Immature natural killer cell (primary cell): ENCODE measurements around the gene ARFGAP3. TPM values are rescaled to one million over a fixed set of nuclear protein-coding genes. Genes with fewer than 3 reads are reported as not detected.
A peak's percentile ranks its signal among the peaks of the same experiment; 100 is the strongest.

Experiments
- DNase-seq, 3 donors: peaks; one replicate each; pipeline ENCODE4 v3.0.0; 2022; ENCODE audit warnings: mixed read lengths in 1 of 3
- H3K27ac Mint-ChIP-seq, 6 donors: one replicate each; pipeline ENCODE4 v1.8.0; 2020; ENCODE audit warnings: mixed read lengths in 6 of 6, mild to moderate bottlenecking in 5 of 6, inconsistent platforms in 4 of 6, moderate library complexity in 3 of 6
- H3K27me3 Mint-ChIP-seq, 3 donors: one replicate each; pipeline ENCODE4 v1.8.0; 2020 to 2021; ENCODE audit warnings: low read depth in 3 of 3, mild to moderate bottlenecking in 3 of 3, mixed read lengths in 3 of 3, moderate library complexity in 3 of 3, inconsistent platforms in 1 of 3
- H3K36me3 Mint-ChIP-seq, 3 donors: one replicate each; pipeline ENCODE4 v1.8.0; 2020; ENCODE audit warnings: mixed read lengths in 3 of 3, inconsistent platforms in 2 of 3, mild to moderate bottlenecking in 2 of 3
- H3K4me1 Mint-ChIP-seq, 2 donors: one replicate each; pipeline ENCODE4 v1.8.0; 2020; ENCODE audit warnings: inconsistent platforms in 2 of 2, mild to moderate bottlenecking in 2 of 2, mixed read lengths in 2 of 2, moderate library complexity in 1 of 2
- H3K4me3 Mint-ChIP-seq, 5 donors: one replicate each; pipeline ENCODE4 v1.8.0; 2020; ENCODE audit warnings: mild to moderate bottlenecking in 5 of 5, mixed read lengths in 5 of 5, inconsistent platforms in 3 of 5, moderate library complexity in 3 of 5
- H3K9me3 Mint-ChIP-seq, 6 donors: one replicate each; pipeline ENCODE4 v1.8.0; 2020; ENCODE audit warnings: mild to moderate bottlenecking in 6 of 6, mixed read lengths in 6 of 6, inconsistent platforms in 4 of 6, moderate library complexity in 3 of 6
- polyA plus RNA-seq, 3 donors: library from polyadenylated mRNA; unstranded; fragments of 300-500 nt; fragmentation: Illumina TruSeq; gene quantifications; one replicate each; pipeline ENCODE4 v1.2.3, GENCODE V29; 2021

Gene ARFGAP3
- polyA plus RNA-seq, 3 donors from 2014 or later: 58.3 to 63.7 (median 60.6) TPM

GRCh38 chr22:42819412-42820044 is 37.5 kb downstream of the ARFGAP3 start:
- Mint-ChIP-seq H3K27me3 (peaks cover 0 to 2% (median 0%) of the 10 kb centered on the region in 3 donors), H3K36me3 (peaks cover 32 to 47% (median 35%) of the 10 kb centered on the region in 3 donors), H3K4me3 (no peak overlapping the region), H3K9me3 (no peaks in the 10 kb centered on the region), H3K4me1 (peaks cover 9 to 15% of the 10 kb centered on the region in 2 donors), H3K27ac (peak overlapping the region in 1 of 6 donors; percentile 48)
- no peak for DNase-seq

- Mint-ChIP-seq H3K27ac (no peak overlapping the region), H3K9me3 (no peaks in the 10 kb centered on the region), H3K36me3 (peaks cover 35 to 50% (median 38%) of the 10 kb centered on the region in 3 donors), H3K27me3 (peaks cover 0 to 2% (median 0%) of the 10 kb centered on the region in 3 donors), H3K4me3 (no peak overlapping the region), H3K4me1 (peaks cover 9 to 15% of the 10 kb centered on the region in 2 donors)
- DNase-seq: no peak
These were observed 39.5 kb downstream of the ARFGAP3 start for GRCh38 chr22:42817556-42817955.

GRCh38 chr22:42816336-42816735 is 40.7 kb downstream of the ARFGAP3 start:
- Mint-ChIP-seq H3K27ac (no peak overlapping the region), H3K9me3 (no peaks in the 10 kb centered on the region)

GRCh38 chr22:42814616-42815015 is 42.5 kb downstream of the ARFGAP3 start:
- H3K27ac Mint-ChIP-seq: peak overlapping the region in 2 of 6 donors; percentile 6 to 40
- H3K36me3 Mint-ChIP-seq: peaks cover 22 to 36% (median 24%) of the 10 kb centered on the region in 3 donors
- no peak overlapping the region for H3K4me3 Mint-ChIP-seq
- no peaks in the 10 kb centered on the region for H3K9me3 Mint-ChIP-seq
- H3K27me3 Mint-ChIP-seq: no peaks in the 10 kb centered on the region
- DNase-seq: no peak
- no peaks in the 10 kb centered on the region for H3K4me1 Mint-ChIP-seq

More at GRCh38 chr22:42816336-42816735, 40.7 kb downstream of the ARFGAP3 start:
- Mint-ChIP-seq H3K4me1 (peaks cover 9 to 15% of the 10 kb centered on the region in 2 donors), H3K36me3 (peaks cover 29 to 46% (median 35%) of the 10 kb centered on the region in 3 donors), H3K27me3 (peaks cover 0 to 2% (median 0%) of the 10 kb centered on the region in 3 donors), H3K4me3 (no peak overlapping the region)
- DNase-seq: no peak

- no peaks in the 10 kb centered on the region for H3K9me3 Mint-ChIP-seq
- no peaks in the 10 kb centered on the region for H3K27me3 Mint-ChIP-seq
- H3K36me3 Mint-ChIP-seq: peaks cover 24 to 39% (median 24%) of the 10 kb centered on the region in 3 donors
- H3K4me3 Mint-ChIP-seq: no peak overlapping the region
- no peak overlapping the region for H3K27ac Mint-ChIP-seq
- no peak for DNase-seq
- H3K4me1 Mint-ChIP-seq: no peaks in the 10 kb centered on the region
These were observed 42.9 kb downstream of the ARFGAP3 start for GRCh38 chr22:42814215-42814614.

- H3K4me3 Mint-ChIP-seq: no peak overlapping the region
- no peaks in the 10 kb centered on the region for H3K9me3 Mint-ChIP-seq
- peaks cover 0 to 3% of the 10 kb centered on the region in 2 donors for H3K4me1 Mint-ChIP-seq
- H3K36me3 Mint-ChIP-seq: peaks cover 24 to 43% (median 29%) of the 10 kb centered on the region in 3 donors
- DNase-seq: no peak
- H3K27me3 Mint-ChIP-seq: no peaks in the 10 kb centered on the region
- H3K27ac Mint-ChIP-seq: peak overlapping the region in 3 of 6 donors; percentile 6 to 60 (median 51)
These were observed 43.6 kb downstream of the ARFGAP3 start for GRCh38 chr22:42813501-42813900.

- no peak overlapping the region for H3K27ac Mint-ChIP-seq
- H3K4me3 Mint-ChIP-seq: no peak overlapping the region
- peaks cover 25 to 48% (median 27%) of the 10 kb centered on the region in 3 donors for H3K36me3 Mint-ChIP-seq
- peaks cover 4 to 6% of the 10 kb centered on the region in 2 donors for H3K4me1 Mint-ChIP-seq
- no peaks in the 10 kb centered on the region for H3K9me3 Mint-ChIP-seq
- no peak for DNase-seq
- no peaks in the 10 kb centered on the region for H3K27me3 Mint-ChIP-seq
These were observed 45.6 kb downstream of the ARFGAP3 start for GRCh38 chr22:42811459-42811858.

GRCh38 chr22:42808521-42808920 is 48.6 kb downstream of the ARFGAP3 start:
- peak overlapping the region in 2 of 6 donors; percentile 46 to 78 for H3K27ac Mint-ChIP-seq
- peaks cover 25 to 46% (median 26%) of the 10 kb centered on the region in 3 donors for H3K36me3 Mint-ChIP-seq
- DNase-seq: no peak
- H3K4me1 Mint-ChIP-seq: peaks cover 4 to 7% of the 10 kb centered on the region in 2 donors
- no peaks in the 10 kb centered on the region for H3K27me3 Mint-ChIP-seq
- H3K9me3 Mint-ChIP-seq: no peaks in the 10 kb centered on the region
- H3K4me3 Mint-ChIP-seq: no peak overlapping the region

- H3K27ac Mint-ChIP-seq: no peak overlapping the region
- peaks cover 0 to 3% (median 0%) of the 10 kb centered on the region in 3 donors for H3K27me3 Mint-ChIP-seq
- peaks cover 4 to 7% of the 10 kb centered on the region in 2 donors for H3K4me1 Mint-ChIP-seq
- H3K36me3 Mint-ChIP-seq: peaks cover 15 to 36% (median 17%) of the 10 kb centered on the region in 3 donors
- DNase-seq: no peak
- H3K4me3 Mint-ChIP-seq: no peak overlapping the region
- H3K9me3 Mint-ChIP-seq: no peaks in the 10 kb centered on the region
These were observed 49.9 kb downstream of the ARFGAP3 start for GRCh38 chr22:42807185-42807584.

GRCh38 chr22:42805998-42806830 is 50.9 kb downstream of the ARFGAP3 start:
- H3K4me1 Mint-ChIP-seq: peaks cover 7 to 9% of the 10 kb centered on the region in 2 donors
- H3K36me3 Mint-ChIP-seq: peaks cover 12 to 34% (median 15%) of the 10 kb centered on the region in 3 donors
- no peaks in the 10 kb centered on the region for H3K9me3 Mint-ChIP-seq
- H3K4me3 Mint-ChIP-seq: no peak overlapping the region
- H3K27ac Mint-ChIP-seq: peak overlapping the region in 2 of 6 donors; percentile 60 to 69
- H3K27me3 Mint-ChIP-seq: peaks cover 0 to 3% (median 0%) of the 10 kb centered on the region in 3 donors
- no peak for DNase-seq

- Mint-ChIP-seq H3K27me3 (peaks cover 0 to 3% (median 0%) of the 10 kb centered on the region in 3 donors), H3K4me1 (peaks cover 16% of the 10 kb centered on the region in 2 donors), H3K27ac (peak overlapping the region in 3 of 6 donors; percentile 60 to 69 (median 60)), H3K9me3 (no peaks in the 10 kb centered on the region), H3K4me3 (no peak overlapping the region), H3K36me3 (peaks cover 12 to 34% (median 15%) of the 10 kb centered on the region in 3 donors)
- DNase-seq: no peak
These were observed 51.8 kb downstream of the ARFGAP3 start for GRCh38 chr22:42805016-42805997.

- peaks cover 28 to 33% of the 10 kb centered on the region in 2 donors for H3K4me1 Mint-ChIP-seq
- DNase-seq: no peak
- H3K4me3 Mint-ChIP-seq: no peak overlapping the region
- no peak overlapping the region for H3K27ac Mint-ChIP-seq
- H3K27me3 Mint-ChIP-seq: peaks cover 0 to 5% (median 3%) of the 10 kb centered on the region in 3 donors
- H3K36me3 Mint-ChIP-seq: peaks cover 12 to 32% (median 17%) of the 10 kb centered on the region in 3 donors
- no peaks in the 10 kb centered on the region for H3K9me3 Mint-ChIP-seq
These were observed 53.7 kb downstream of the ARFGAP3 start for GRCh38 chr22:42803389-42803788.
